SK-N-DZ (cell line): ENCODE data around the gene MICAL3.

Experiments
- DNase-seq: peaks from one replicate; pipeline ENCODE4 v3.0.0-alpha.2; 2015; ENCODE audit warnings: low spot score

MICAL3 gene

DNA sequence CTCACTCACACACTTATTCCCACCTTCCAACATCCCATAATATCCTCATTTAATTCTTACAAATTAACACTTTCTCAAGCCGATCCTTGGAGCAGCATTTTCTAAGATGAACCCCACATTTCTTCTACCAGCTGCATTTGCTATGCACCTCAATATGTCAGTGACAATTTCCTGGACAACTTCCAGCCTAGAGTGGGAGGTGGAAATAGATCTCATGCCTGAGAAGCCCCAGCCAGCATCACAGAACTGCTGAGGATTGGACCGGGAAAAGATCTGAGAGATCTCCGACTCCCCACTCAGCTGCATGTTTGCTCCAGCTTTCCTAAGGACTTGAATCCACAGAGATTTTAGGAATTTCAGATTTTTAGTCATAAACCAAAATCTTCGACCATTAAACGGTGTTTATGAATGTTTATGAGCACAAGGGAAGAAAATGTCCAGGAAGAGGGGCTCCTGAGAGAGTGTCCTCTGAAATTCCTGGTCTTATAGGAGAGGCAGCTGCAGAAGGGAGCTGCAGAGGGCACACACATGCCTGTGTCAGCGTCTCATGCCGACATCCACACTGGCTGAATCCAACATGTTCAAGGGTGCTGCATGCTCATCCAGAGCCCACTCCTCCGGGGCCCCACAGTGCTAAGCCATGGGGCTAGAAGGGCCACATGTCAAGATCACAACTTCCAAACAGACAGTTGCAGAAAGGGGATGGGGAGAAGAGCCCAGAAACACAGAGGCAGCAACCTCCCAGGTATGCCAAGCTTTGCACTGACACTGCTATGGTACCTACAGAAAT lies 68.6 kb downstream of the MICAL3 start:
- no peak for DNase-seq

DNA sequence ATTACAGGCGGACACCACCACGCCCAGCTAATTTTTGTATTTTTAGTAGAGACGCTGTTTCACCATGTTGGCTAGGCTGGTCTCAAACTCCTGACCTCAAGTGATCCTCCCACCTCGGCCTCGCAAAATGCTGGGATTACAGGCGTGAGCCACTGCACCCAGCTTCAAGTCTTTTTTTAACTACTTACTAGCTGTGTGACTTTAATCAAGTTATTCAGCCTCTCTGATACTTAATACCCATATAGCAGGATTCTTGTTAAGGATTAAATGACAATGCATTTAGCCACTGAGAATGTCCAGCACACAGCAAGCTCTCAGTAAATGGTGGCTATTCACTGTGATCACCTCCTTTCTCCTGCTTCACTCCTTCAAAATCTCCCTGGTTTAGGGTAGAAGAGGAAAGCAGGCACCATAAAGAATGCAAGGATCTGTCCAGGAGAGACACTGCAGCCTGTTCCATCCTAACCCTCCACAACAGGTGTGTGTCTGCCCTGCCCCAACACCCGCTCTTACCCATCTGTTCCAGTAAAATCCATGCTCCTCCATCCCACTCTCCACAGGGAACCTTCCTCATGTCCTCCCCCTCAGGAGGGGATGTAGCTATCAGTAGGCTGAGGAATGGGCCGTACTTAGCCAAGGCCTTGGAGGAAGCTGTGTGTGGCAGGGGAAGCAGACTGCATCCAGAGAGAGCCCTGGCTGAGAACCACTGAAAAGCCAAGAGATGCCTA lies 69.3 kb downstream of the MICAL3 start:
- no peak for DNase-seq

DNA sequence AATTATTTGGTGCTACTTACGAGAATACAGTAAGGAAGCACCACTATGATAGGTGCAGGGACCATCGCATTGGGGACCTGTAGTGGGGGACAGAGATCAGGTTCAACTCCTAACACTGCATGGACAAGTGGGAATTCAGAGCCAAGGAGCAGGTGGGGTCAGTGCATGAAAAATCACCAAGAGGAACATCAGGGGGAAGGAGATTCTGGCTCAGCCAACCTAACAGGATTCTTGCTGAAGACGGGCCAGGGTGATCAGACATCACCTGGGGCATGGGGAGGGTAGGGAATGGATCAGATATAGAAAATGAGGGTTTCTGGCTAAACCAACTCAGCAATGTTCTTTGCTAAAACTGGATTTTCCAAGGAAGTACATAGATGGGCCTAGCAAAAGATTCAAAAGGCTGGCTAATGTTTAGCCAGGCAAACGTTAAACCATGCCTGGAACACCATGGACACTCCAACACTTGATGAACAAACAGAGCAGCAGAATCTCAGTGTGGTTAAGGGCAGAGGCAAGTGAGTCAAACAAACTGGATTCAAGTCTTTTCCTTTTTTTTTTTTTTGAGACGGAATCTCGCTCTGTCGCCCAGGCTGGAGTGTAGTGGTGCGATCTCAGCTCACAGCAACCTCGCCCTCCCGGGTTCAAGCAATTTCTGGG lies 70.0 kb downstream of the MICAL3 start:
- DNase-seq = no peak

DNA sequence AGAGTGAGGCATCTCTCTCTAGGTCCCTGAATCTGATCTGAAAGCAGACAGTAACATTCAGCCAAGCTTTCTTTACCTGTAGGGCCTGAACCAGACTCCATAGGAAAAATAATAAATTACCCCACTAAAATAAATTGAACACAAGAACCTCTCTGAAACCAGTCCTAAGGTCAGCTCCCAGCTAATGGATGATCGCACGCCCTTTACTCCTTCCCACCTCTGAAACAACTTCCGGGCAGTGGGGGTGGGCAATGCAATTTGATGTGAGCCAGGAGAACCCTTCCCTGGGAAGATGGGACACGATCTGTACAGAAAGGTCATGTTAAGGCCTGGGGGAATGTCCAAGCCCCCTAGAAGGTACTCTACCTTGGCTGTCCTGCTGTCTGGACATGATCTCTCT lies 71.2 kb downstream of the MICAL3 start:
- DNase-seq = no peak

DNA sequence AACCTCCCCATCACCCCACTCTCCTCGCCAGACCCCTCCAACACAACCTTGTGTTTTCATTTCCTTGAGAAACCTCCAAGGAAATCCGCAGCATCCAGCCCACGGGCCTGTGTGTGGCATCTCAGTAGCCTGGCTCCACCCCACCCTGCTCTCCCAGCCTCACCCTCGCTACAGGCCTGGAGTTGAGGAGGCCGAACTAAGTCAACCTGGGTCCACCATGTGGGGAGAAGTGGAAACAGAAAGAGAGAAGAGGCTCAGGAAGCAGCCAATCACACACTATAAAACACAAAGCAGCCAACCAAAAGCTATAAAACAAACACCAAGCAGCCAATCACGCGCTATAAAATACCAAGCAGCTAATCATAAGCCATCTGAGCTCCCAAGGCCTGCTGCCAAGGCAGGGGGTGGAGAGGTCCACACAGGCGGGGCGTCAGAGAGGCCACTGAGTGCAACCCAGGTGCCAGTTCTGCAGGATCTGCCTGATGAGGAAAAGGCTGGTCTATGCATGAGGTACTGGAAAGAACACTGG lies 72.0 kb downstream of the MICAL3 start:
- no peak for DNase-seq

DNA sequence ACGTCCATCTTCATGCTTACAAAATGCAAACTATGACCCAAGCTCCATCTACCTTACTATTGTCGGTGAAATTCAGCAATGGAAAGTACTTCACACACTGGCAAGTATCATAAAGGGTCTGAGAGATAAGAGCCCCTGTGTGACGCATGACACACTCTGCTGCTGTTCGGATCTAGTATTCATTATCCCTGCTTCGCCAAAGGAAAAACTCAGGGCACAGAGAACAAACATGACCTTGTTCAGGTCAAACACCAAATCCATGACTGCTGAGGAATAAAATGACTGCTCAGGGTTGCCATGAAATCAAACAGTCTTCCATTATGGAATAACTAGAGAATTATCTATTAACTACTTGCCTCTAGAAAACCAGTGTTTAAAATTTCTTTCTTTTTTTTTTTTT lies 73.0 kb downstream of the MICAL3 start:
- no peak for DNase-seq

DNA sequence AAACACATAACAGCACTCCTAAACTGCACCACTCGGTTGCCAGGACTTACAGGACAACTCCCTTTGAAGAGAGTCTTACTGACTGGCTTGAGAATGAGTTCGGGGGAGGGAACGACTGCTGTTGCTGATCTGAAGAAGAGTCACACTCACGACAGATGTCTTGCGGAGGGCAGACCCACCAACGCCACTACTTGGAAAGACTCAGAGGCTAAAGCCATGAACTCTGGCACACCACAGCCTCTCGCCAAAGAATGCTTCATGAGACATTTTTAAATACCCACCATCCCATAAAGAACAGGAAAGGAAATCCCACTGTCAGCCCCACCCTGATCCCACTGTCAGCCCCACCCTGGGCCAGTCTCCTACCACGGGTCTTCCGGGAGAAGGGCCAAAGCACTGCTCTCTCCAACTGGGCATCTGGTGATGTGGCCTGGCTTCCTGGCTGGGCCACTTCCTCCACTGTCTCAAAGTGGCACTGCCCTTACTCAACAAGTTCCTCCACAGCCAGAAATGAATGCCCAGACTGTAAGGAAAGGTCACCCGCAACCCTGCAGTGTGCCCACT lies 73.6 kb downstream of the MICAL3 start:
- DNase-seq = no peak

DNA sequence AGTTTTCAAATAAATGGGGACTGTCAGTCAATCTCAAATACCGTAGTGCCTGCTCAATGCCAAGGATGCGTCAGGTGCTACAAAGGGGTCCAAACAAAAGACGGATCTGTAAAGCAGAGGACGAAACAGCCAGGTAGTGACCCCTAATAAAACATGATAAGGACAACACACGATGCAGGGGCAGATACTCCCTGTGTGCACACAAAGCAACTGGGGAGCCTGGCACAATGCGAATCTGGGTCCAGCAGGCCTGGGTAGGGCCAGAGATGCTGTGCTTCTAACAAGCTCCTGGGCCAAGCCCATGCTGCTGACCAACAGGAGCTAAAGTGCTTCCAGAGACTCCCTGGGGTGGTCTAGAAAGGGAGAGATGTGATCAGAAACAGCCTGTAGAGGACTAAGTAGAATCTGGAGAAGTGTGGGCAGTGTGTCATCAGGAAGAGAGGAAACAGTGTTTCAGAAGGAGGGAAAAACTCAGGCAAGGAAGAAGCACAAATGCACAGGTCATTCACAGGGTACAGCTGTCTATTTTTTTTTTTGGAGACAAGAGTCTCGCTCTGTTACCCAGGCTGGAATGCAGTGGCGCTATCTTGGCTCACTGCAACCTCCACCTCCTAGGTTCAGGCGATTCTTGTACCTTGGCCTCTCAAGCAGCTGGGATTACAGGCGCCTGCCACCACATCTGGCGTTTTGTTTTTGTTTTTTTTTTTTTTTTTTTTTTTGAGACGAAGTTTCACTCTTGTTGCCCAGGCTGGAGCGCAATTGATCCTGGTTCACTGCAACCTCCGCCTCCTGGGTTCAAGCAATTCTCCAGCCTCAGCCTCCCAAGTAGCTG lies 74.5 kb downstream of the MICAL3 start:
- no peak for DNase-seq

DNA sequence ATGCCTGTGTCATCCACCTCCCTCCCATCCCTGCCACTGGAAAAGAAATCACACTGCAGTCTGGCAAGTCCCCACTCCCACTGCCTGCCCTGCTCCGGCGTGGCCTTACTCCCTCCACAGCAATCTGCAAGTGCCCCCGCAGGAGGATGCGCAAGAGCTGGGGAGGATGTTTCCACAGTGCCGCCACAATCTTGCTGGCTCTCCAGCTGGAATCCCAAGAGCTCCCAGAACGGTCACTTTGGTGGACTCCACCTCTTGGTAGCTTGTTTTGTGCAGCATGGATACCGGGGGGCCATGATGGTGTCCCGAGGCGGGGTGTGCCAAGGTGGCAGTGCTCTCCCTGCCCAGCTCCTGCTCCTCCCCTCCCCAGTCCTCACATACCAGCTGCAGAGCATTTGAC lies 76.3 kb downstream of the MICAL3 start:
- no peak for DNase-seq

DNA sequence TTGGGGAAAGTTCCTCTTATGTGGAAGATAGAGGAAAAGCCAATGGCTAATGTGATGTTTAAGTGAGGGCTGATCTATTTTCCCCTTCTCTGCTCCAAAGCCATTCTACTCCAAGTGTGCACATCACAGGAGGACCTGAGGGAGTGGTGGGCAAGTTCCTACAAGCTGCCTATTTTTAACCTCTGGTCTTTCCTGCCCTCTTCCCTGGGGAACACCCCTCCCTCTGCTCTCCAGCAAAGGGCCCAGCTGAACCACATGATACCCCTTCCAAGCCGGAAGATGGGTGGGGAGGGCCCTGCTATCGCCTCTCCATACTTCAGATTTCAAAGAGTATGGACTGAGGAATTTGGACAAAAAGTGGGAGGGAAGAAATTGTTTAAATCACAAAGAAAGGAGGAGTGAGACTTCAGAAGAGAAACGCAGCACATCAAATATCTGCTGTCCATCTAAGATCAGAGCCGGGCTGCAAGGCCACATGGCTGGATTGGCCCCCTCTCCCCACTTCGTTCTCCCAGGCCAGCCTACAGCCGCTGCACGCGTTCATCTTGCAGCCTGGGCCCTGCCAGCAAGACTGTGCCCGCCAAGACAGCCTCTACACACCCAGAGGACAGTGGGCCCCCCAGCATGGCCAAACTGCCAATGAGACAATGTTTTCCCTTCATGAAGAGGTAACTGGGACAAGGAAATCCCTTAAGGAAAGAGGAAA lies 77.5 kb downstream of the MICAL3 start:
- no peak for DNase-seq

DNA sequence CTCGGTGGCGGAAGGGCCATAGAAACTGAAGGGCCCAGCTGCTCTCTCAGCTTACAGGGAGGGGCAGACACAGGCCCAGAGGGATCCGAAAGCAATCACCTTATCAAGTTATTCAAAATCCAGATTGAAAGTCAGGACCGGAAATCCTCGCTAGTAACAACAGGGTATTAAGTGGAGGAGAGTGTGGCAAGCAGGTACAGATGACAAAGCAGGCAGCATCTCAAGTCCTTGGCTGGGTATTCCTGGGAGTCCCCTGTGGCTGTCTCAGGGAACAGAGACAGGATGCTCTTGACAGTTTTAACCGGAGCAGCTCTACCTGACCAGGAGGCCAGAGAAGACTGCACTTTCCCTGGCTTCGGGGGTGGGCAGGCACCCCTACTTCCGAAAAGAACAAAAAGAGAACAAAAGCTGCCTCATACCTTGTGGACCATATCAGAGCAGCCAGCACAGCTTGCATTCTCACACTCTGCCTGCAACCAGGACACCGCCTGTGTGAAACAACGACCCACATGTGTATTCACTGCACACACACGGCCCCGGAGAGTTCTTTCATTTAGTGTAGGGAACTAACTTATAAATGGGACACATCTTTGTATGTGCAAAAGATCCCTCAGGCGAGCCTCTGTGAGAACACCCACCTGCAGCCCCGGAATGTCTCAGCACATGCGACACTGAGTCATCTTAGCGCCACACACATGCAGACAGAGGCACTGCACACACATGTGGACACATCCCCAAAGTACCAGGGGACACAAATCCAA lies 78.3 kb downstream of the MICAL3 start:
- DNase-seq = no peak

DNA sequence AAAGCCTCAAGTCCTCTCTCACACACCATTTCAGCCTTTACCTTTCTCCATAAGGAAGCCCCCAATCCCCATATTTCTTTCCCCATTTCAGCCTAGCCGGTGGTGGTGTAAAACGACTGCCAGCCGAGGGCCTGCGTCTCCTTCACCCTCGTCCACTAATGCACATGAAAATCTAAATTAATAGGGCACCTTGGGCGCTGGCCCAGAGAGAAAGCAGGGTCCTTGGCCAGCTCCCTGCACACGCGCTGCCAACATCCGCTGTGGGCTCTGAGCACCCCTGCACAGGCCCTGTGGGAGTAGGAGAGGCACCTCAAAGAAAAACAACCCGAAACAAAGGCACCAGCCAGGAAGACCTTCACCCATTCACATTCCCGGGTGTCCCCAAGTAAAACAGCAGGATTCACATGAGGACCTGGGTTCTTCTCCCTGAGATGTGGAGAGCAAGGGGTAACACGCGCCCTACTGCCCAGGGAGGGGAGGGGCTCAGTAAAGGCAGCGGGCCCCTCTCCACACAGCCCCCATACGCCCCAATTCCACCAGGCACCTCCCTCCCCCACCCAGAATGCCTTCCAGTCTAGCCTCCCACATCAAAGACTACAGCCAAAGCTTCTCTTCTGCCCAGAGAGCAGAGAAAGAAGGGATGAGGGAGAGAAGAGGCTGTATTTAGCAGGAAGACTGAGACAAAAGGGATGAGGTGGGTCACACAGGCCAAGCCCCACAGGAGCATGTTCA lies 79.0 kb downstream of the MICAL3 start:
- DNase-seq = no peak

DNA sequence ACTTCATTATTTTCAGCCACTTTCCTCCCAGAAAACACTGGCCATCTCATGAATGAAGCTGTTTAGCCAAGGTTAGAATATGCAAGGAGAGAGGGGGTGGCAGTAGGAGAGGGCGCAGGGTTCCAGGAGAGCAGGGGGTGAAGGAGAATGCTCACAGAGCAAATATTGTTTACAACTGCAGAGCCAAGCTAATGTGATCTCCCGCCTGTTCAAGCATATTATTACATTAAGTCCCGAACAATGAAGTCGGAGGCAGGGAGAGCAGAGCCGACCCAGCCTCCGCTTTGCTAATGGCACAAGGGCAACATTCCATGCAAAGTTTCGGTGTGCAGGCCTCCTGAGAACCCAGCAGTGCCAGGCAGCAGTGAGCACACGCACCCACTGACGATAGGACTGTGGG lies 80.1 kb downstream of the MICAL3 start:
- peak; percentile 61 for DNase-seq

DNA sequence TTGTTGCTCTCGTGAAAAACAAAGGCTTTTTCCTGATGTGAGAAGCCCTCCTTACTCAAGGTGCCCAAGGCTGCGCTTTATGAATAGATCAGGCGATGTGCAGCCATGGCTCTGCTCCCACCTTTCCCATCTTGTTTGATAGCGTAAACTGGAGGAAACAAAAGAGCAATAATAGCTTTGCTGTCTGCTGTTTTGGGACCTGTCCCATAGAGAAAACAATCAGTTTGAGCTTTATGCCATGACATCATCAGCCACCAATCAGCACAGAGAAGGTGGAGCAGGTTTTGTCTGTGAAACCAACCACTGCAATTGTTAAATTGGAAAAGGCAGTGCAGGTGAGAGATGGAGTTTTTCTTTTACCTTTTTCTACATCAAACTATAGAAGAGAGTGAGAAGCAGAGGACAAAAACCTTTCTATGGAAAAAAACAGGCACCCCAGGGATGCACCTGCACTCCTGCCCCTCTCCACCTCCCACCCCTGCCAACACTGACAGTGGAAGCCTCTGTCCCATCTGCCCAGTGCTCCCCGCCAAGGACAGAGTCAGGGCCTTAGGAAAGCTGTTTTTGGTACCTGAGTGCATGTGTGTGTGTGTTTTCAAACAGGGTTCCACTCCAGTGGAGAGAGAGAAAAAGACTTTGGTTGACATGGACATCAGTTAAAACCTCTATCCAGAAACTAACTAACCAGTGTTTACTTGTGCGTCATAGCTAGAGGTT lies 80.7 kb downstream of the MICAL3 start:
- DNase-seq = no peak

DNA sequence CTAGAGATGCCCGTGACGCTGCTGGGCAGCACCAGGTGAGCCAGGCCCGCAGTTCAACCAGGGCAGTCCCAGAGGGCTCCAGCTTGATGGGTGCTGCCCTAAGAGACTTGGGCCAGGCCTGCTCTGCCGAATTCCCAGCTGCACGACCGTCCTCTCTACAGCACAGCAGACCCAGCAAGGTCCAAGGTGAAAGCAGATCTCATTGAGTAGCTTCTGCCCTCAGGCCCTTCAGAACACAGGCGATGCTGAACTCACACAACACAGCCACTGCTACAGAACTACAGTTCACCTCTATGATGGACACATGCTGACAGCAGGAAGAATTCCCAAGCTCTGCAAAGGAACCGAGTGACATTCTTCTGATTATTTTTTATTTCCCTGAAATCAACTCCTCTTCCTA lies 81.6 kb downstream of the MICAL3 start:
- DNase-seq = no peak

DNA sequence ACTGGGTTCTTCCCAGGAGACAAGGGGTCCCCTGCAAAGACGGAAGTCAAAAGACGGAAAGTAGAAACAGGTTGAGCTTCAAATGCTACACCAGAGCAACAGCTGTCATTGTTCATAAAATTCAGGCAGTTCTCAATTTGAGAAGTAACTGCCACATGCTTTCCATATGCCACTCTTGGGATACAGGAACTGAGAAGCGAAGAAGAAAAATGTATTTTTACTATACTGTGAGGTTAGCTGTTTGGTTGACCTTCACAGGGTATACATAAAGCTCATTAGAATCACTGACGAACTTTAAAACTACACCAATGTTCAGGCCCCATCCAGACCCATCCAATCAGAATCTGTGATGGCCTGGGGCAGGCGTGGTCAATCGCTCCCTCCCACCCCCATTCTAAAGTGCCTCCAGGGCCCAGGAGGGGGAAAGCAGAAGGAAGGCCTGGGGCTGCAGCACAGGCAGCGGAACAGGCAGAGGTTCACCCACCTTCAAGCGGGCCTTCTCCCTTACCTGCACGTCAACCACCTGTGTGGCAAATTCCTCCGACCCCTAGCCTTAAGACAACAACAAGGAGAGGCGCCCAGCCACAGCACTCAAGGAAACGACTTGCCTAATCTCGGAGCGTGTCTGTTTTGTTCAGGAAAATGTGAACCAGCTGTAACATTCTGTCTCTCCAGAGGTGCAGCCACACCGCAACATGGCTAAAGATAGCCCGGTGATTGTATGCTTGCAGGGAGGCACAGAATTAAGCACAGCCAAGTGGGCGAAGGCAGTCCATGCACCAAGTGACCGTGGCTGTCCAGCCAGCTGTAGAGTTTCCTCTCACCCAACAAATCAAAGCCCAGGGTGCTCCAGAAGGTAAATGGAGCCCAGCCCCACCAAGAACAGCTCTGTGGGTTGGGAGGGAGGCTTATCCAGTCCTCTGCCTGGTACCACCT lies 82.6 kb downstream of the MICAL3 start:
- no peak for DNase-seq

DNA sequence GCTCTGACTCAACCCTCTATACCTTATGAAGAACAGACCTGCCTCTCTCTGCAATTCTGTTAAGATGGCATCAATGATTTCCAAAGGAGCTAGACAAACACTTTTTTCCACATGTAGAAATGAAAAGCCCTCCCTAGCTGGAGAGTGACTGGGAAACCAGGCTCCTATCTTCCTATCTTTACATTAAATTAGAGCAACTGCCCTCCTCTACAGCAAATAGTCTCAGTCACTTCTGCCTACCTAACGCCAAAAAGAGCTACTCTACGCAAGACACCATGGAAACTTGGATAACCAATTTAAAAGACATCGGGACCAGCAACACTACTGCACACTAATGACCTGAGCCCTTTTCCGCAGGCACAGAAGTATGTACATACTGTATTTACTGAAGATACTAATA lies 84.8 kb downstream of the MICAL3 start:
- DNase-seq = peak; percentile 33
